Testis (tissue), 2 donors: ENCODE data around the gene TEAD1.

Experiments used
- CTCF ChIP-seq, 3 experiments: fragments of 450-650 bp in 2 of 3; fragments of 200-600 bp in 1 of 3; sonication (generic) in 1 of 3; IDR thresholded peaks; one replicate each; pipeline ENCODE4 v1.5.1; 2016 to 2019; ENCODE audit warnings: antibody characterized with exemption in 3 of 3, mild to moderate bottlenecking in 2 of 3, moderate library complexity in 1 of 3
- POLR2A ChIP-seq: fragments of 450-650 bp; IDR thresholded peaks from one replicate; pipeline ENCODE4 v1.6.1; 2017; ENCODE audit warnings: antibody characterized with exemption, mild to moderate bottlenecking, moderate library complexity

DNA sequence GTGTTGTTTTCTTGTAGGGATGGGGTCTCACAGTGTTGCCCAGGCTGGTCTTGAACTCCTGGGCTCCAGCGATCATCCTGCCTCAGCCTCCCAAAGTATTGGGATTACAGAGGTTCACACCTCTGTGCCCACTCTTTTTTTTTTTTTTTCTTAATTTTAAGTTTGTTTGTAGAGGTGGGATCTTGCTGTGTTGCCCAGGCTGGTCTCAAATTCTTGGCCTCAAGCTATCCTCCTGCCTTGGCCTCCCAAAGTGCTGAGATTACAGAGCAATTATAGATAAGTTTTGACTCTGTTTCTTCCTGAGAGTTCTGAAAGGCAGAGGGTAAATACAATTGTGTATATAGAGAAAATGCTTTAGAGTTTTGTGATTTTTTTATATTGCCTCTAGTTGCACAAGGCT is 160.4 kb downstream of the TEAD1 start:
- TF ChIP-seq CTCF (IDR thresholded peaks at IDR 0.05) (no peak), POLR2A (no peak)
